Measurements from ENCODE around the gene TMEM235.

DNA sequence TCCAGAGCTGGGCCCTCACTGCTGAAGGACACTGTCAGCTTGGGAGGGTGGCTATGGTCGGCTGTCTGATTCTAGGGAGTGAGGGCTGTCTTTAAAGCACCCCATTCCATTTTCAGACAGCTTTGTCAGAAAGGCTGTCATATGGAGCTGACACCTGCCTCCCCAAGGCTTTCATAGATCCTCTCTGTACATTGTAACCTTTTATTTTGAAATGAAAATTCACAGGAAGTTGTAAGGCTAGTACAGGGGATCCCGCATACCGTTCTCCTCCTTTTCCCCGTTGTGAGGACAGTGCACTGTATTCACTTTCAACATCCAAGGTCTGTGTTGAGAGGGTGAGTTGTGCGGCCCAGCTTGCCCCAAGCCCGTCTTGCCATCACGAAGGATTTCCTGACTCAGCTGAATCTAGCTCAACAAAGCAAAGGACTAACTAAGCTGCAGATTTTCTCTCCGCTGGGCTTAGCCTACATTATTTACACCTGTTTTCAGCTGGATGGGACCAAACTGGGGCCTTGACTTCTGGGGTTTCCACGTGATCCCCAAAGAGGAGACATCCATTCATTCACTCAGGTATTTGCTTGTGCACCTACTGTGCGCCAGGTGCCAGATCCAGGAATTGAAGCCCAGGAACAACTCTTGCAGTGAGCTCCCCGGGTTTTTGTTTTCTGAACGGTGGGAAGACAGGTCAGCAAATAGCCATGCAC, 5.2 kb upstream of the TMEM235 start:
- TF ChIP-seq, protein P1, sequence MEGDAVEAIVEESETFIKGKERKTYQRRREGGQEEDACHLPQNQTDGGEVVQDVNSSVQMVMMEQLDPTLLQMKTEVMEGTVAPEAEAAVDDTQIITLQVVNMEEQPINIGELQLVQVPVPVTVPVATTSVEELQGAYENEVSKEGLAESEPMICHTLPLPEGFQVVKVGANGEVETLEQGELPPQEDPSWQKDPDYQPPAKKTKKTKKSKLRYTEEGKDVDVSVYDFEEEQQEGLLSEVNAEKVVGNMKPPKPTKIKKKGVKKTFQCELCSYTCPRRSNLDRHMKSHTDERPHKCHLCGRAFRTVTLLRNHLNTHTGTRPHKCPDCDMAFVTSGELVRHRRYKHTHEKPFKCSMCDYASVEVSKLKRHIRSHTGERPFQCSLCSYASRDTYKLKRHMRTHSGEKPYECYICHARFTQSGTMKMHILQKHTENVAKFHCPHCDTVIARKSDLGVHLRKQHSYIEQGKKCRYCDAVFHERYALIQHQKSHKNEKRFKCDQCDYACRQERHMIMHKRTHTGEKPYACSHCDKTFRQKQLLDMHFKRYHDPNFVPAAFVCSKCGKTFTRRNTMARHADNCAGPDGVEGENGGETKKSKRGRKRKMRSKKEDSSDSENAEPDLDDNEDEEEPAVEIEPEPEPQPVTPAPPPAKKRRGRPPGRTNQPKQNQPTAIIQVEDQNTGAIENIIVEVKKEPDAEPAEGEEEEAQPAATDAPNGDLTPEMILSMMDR (IDR thresholded peaks at IDR 0.05; ENCODE audit: extremely low read depth in 1 of 2, insufficient read depth in 1 of 2, low read depth in 1 of 2, low read length in 2 of 2): no peak
- TF ChIP-seq, protein P2, sequence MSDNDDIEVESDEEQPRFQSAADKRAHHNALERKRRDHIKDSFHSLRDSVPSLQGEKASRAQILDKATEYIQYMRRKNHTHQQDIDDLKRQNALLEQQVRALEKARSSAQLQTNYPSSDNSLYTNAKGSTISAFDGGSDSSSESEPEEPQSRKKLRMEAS (IDR thresholded peaks at IDR 0.05; ENCODE audit: insufficient read depth, insufficient read length): no peak
- no peak for TF ChIP-seq POLR2A (IDR thresholded peaks at IDR 0.05; ENCODE audit: low read depth, low read length)
